Mesenchymal stem cell (in vitro differentiated cells and primary cell): ENCODE measurements around the gene TLR7.

ENCODE experiments used
- DNase-seq: peaks from one replicate; pipeline ENCODE4 v3.0.0-alpha.2; 2013
- H2AFZ ChIP-seq: one replicate; pipeline ENCODE4 v1.6.1; 2013; ENCODE audit warnings: low read depth, mild to moderate bottlenecking, control low read depth, inconsistent platforms, low read length, moderate library complexity
- H2AK5ac ChIP-seq: 2 replicates; pipeline ENCODE4 v1.6.1; 2013; ENCODE audit warnings: low read length, moderate library complexity, mild to moderate bottlenecking, inconsistent platforms; ENCODE audit not compliant: severe bottlenecking
- H2BK120ac ChIP-seq: one replicate; pipeline ENCODE4 v1.6.1; 2013; ENCODE audit warnings: low read depth, mild to moderate bottlenecking, inconsistent platforms, low read length, moderate library complexity
- H2BK12ac ChIP-seq, 2 experiments: one replicate each; pipeline ENCODE4 v1.6.1; 2013; ENCODE audit warnings: inconsistent platforms in 2 of 2, low read length in 2 of 2, mild to moderate bottlenecking in 2 of 2, moderate library complexity in 2 of 2, control low read depth in 1 of 2
- H2BK15ac ChIP-seq: one replicate; pipeline ENCODE4 v1.6.1; 2013; ENCODE audit warnings: mild to moderate bottlenecking, low read depth, inconsistent platforms; ENCODE audit not compliant: poor library complexity, severe bottlenecking
- H2BK5ac ChIP-seq: 2 replicates; pipeline ENCODE4 v1.6.1; 2013; ENCODE audit warnings: low read depth, mild to moderate bottlenecking, low read length, control low read depth, inconsistent platforms; ENCODE audit not compliant: poor library complexity, severe bottlenecking
- H3K14ac ChIP-seq, 2 experiments: one replicate each; pipeline ENCODE4 v1.6.1; 2013; ENCODE audit warnings: inconsistent platforms in 2 of 2, low read length in 2 of 2, control low read depth in 1 of 2, mild to moderate bottlenecking in 1 of 2, moderate library complexity in 1 of 2
- H3K18ac ChIP-seq, 2 experiments: one replicate each; pipeline ENCODE4 v1.6.1; 2013; ENCODE audit warnings: inconsistent platforms in 2 of 2, low read length in 2 of 2, control low read depth in 1 of 2, low read depth in 1 of 2, mild to moderate bottlenecking in 1 of 2
- H3K23ac ChIP-seq, 2 experiments: one replicate each; pipeline ENCODE4 v1.6.1; 2013; ENCODE audit warnings: inconsistent platforms in 2 of 2, low read length in 2 of 2, mild to moderate bottlenecking in 2 of 2, moderate library complexity in 2 of 2, control low read depth in 1 of 2
- H3K27ac ChIP-seq: 2 replicates; pipeline ENCODE4 v1.5.1; 2013; ENCODE audit warnings: mild to moderate bottlenecking, moderate library complexity, low read length, control low read depth, inconsistent platforms; ENCODE audit not compliant: poor library complexity, severe bottlenecking
- H3K27me3 ChIP-seq, 2 experiments: 2 replicates each; pipeline versions ENCODE4 v1.6.1 to v1.7.0; 2013; ENCODE audit warnings: low read length in 2 of 2, mild to moderate bottlenecking in 2 of 2, moderate library complexity in 2 of 2, control low read depth in 1 of 2, inconsistent platforms in 1 of 2; ENCODE audit not compliant: control insufficient read depth in 1 of 2, insufficient read depth in 1 of 2
- H3K36me3 ChIP-seq, 2 experiments: 2 replicates each; pipeline versions ENCODE4 v1.6.1 to v1.7.0; 2013; ENCODE audit warnings: low read length in 2 of 2, control low read depth in 1 of 2, inconsistent platforms in 1 of 2, low read depth in 1 of 2, mild to moderate bottlenecking in 1 of 2; ENCODE audit not compliant: insufficient read depth in 2 of 2, control insufficient read depth in 1 of 2
- H3K4ac ChIP-seq, 2 experiments: one replicate each; pipeline ENCODE4 v1.6.1; 2013; ENCODE audit warnings: inconsistent platforms in 2 of 2, low read length in 2 of 2, mild to moderate bottlenecking in 2 of 2, moderate library complexity in 2 of 2, control low read depth in 1 of 2, low read depth in 1 of 2
- H3K4me1 ChIP-seq: 2 replicates; pipeline ENCODE4 v1.6.1; 2013; ENCODE audit warnings: low read depth, low read length, control low read depth; ENCODE audit not compliant: control insufficient read depth, insufficient read depth
- H3K4me2 ChIP-seq: 2 replicates; pipeline ENCODE4 v1.6.1; 2013; ENCODE audit warnings: low read length, mild to moderate bottlenecking, inconsistent platforms; ENCODE audit not compliant: poor library complexity, severe bottlenecking
- H3K4me3 ChIP-seq, 2 experiments: 2 replicates each; pipeline versions ENCODE4 v1.5.1 to v1.7.0; 2013; ENCODE audit warnings: low read length in 2 of 2, mild to moderate bottlenecking in 2 of 2, control low read depth in 1 of 2, low read depth in 1 of 2; ENCODE audit not compliant: insufficient read depth in 1 of 2
- H3K79me1 ChIP-seq: replicated peaks from 2 replicates; pipeline ENCODE4 v1.6.1; 2013; ENCODE audit warnings: mild to moderate bottlenecking, control low read depth, low read length, inconsistent platforms; ENCODE audit not compliant: poor library complexity, severe bottlenecking
- H3K9ac ChIP-seq: 2 replicates; pipeline ENCODE4 v1.7.0; 2013; ENCODE audit warnings: mild to moderate bottlenecking, low read length, moderate library complexity
- H3K9me3 ChIP-seq: 2 replicates; pipeline ENCODE4 v1.7.0; 2013; ENCODE audit warnings: mild to moderate bottlenecking, low read length; ENCODE audit not compliant: control insufficient read depth
- H4K8ac ChIP-seq: one replicate; pipeline ENCODE4 v1.6.1; 2013; ENCODE audit warnings: inconsistent platforms, mild to moderate bottlenecking, low read length, moderate library complexity
- H4K91ac ChIP-seq: one replicate; pipeline ENCODE4 v1.6.1; 2013; ENCODE audit warnings: mild to moderate bottlenecking, low read length, inconsistent platforms
- WGBS: methylation state at CpG from one replicate; pipeline ENCODE4 v1.1.7; 2013; ENCODE audit warnings: mixed read lengths; 5-methylcytosine and 5-hydroxymethylcytosine counted together

TLR7 gene

DNA sequence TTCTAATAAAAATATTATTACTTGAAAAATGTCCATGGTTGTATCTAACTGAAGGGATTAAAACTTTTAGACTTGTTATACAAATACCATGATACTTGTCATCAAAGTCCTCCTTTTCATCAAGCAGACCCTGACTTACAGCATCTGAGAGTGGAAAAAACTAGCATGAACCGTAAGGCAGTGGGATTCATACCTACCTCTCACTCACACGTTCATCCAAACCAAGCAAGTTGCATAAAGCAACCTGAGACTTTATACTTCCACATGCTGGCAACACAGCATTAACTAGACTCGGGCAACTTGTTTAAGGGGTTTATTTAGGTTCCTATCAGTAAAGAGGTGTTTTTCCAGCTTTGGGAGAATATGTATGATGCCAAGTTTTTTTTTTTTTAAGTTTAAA lies 22.6 kb upstream of the TLR7 start:
- H3K36me3 ChIP-seq: no peaks in the 10 kb centered on the region
- H2AK5ac ChIP-seq: no peak overlapping the region
- peaks cover 0 to 18% of the 10 kb centered on the region in 2 experiments for H3K27me3 ChIP-seq
- H3K79me1 ChIP-seq: no peaks in the 10 kb centered on the region
- H2BK15ac ChIP-seq: no peak overlapping the region
- no peak overlapping the region for H4K8ac ChIP-seq
- no peaks in the 10 kb centered on the region for H3K4me1 ChIP-seq
- no peak overlapping the region for H2BK120ac ChIP-seq
- H2AFZ ChIP-seq: no peak overlapping the region
- H3K4ac ChIP-seq: no peak overlapping the region
- 82% methylated on average over 2 of the region's 3 CpGs for WGBS
- H3K9me3 ChIP-seq: no peaks in the 10 kb centered on the region
- no peak overlapping the region for H3K27ac ChIP-seq
- H2BK5ac ChIP-seq: no peak overlapping the region
- H3K18ac ChIP-seq: no peak overlapping the region
- no peak overlapping the region for H4K91ac ChIP-seq
- no peak overlapping the region for H3K9ac ChIP-seq
- H3K14ac ChIP-seq: no peak overlapping the region
- H3K4me2 ChIP-seq: no peak overlapping the region
- no peak overlapping the region for H3K4me3 ChIP-seq
- H3K23ac ChIP-seq: no peak overlapping the region
- DNase-seq: no peak
- H2BK12ac ChIP-seq: no peak overlapping the region

DNA sequence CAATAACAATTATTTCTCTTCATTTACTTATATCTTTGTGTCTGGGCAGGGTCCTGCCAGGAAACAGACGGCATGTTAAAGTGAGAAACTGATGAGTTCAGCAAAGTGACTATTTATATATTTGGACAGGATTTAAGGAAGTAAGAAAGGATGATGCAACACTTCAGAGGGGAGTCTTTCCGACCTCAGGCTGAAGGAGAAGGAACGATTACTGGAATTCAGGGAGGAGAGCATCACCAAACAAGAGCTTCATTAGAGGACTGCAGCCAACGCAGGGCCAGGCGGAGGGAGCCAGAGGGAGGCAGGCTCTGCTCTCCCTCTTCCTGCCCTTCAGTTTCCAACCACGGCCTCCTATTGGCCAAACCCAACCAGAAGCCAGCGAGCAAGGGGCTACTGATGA lies 1.5 kb upstream of the TLR7 start:
- no peaks in the 10 kb centered on the region for H3K4me1 ChIP-seq
- H3K4me2 ChIP-seq: no peak overlapping the region
- H3K14ac ChIP-seq: no peak overlapping the region
- no peak overlapping the region for H3K23ac ChIP-seq
- no peaks in the 10 kb centered on the region for H3K27me3 ChIP-seq
- H3K9me3 ChIP-seq: peaks cover 4% of the 10 kb centered on the region
- H2BK12ac ChIP-seq: no peak overlapping the region
- no peak overlapping the region for H2BK5ac ChIP-seq
- no peak overlapping the region for H2AFZ ChIP-seq
- no peak overlapping the region for H3K4ac ChIP-seq
- 70% methylated on average over 3 of the region's 7 CpGs for WGBS
- no peak overlapping the region for H2AK5ac ChIP-seq
- no peak overlapping the region for H2BK120ac ChIP-seq
- H4K8ac ChIP-seq: no peak overlapping the region
- H3K79me1 ChIP-seq: no peaks in the 10 kb centered on the region
- no peak overlapping the region for H3K9ac ChIP-seq
- no peak for DNase-seq
- no peaks in the 10 kb centered on the region for H3K36me3 ChIP-seq
- no peak overlapping the region for H4K91ac ChIP-seq
- H3K27ac ChIP-seq: no peak overlapping the region
- H2BK15ac ChIP-seq: no peak overlapping the region
- no peak overlapping the region for H3K18ac ChIP-seq
- no peak overlapping the region for H3K4me3 ChIP-seq

- Histone ChIP-seq H3K9me3 (peaks cover 4% of the 10 kb centered on the region), H2AFZ (no peak overlapping the region), H3K27ac (no peak overlapping the region), H3K23ac (no peak overlapping the region), H3K4me3 (no peak overlapping the region), H3K4me1 (no peaks in the 10 kb centered on the region), H3K4ac (no peak overlapping the region), H2BK15ac (no peak overlapping the region), H4K8ac (no peak overlapping the region), H4K91ac (no peak overlapping the region), H2BK12ac (no peak overlapping the region), H3K14ac (no peak overlapping the region), H2BK120ac (no peak overlapping the region), H3K18ac (no peak overlapping the region), H3K4me2 (no peak overlapping the region), H3K9ac (no peak overlapping the region), H3K79me1 (no peaks in the 10 kb centered on the region), H2BK5ac (no peak overlapping the region), H3K36me3 (no peaks in the 10 kb centered on the region), H3K27me3 (peaks cover 0 to 4% of the 10 kb centered on the region in 2 experiments), H2AK5ac (no peak overlapping the region)
- DNase-seq: no peak
- WGBS: 90% methylated on average over 3 of the region's 4 CpGs
These were observed 813 bp downstream of the TLR7 start for GRCh38 chrX:12867685-12868084.

DNA sequence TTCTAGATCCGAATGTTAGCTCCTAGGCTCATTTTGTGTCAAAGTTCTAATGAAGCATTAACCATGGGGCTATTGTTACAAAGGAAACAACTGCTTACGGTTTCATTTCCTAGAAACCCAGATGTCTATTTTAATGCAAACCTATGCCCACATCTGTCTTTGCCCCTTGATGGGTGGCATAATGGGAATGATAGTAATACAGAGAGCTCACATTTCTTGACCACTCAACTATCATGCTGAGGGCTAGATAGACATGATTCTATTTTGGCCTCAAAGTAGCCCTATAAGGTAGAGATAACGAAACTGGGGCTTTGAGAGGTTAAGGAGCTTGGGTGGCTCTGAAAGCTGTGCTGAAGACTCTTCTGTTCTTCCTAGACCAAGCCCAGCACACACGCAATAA lies 1.9 kb downstream of the TLR7 start:
- Histone ChIP-seq H3K9ac (no peak overlapping the region), H2BK120ac (no peak overlapping the region), H3K27me3 (peaks cover 0 to 7% of the 10 kb centered on the region in 2 experiments), H4K91ac (no peak overlapping the region), H2BK12ac (no peak overlapping the region), H2BK15ac (no peak overlapping the region), H3K4me1 (no peaks in the 10 kb centered on the region), H4K8ac (no peak overlapping the region), H3K4me2 (no peak overlapping the region), H3K79me1 (no peaks in the 10 kb centered on the region), H3K18ac (no peak overlapping the region), H3K4me3 (no peak overlapping the region), H3K14ac (no peak overlapping the region), H3K23ac (no peak overlapping the region), H3K4ac (no peak overlapping the region), H2AK5ac (no peak overlapping the region), H2AFZ (no peak overlapping the region), H3K36me3 (no peaks in the 10 kb centered on the region), H3K9me3 (peaks cover 4% of the 10 kb centered on the region), H3K27ac (no peak overlapping the region), H2BK5ac (no peak overlapping the region)
- WGBS: no CpG with 5 or more reads among the region's 4 CpGs
- no peak for DNase-seq
